Pancreas (tissue), 10 donors: ENCODE data around the gene LPAR3. TPM values are rescaled to one million over a fixed set of nuclear protein-coding genes. Genes with fewer than 3 reads are reported as not detected.

Experiments used
- ATAC-seq, 4 donors: fragments of 200-7000 bp; cut with Tn5 transposase; one replicate each; pipeline versions ENCODE4 v1.8.0 to v1.9.1; 2020; ENCODE audit warnings: mild to moderate bottlenecking in 4 of 4, moderate library complexity in 4 of 4
- DNase-seq, 6 donors: peaks; one replicate each; pipeline ENCODE4 v3.0.0-alpha.2; 2020
- FAIRE-seq: peaks from 2 replicates; lab custom pipeline; 2012; peaks lifted over from hg19 to GRCh38; lab: Jason Lieb, UNC
- H3K27ac ChIP-seq, 4 donors: fragments of 200-600 bp; sonication (generic); 1 replicate in 3 of 4; 2 replicates in 1 of 4; pipeline versions ENCODE4 v1.5.0 to v1.8.0; 2020
- H3K27me3 ChIP-seq, 4 donors: fragments of 200-600 bp; one replicate each; pipeline ENCODE4 v1.8.0; 2021
- H3K36me3 ChIP-seq, 3 donors: fragments of 200-600 bp; sonication (generic) in 1 of 3; one replicate each; pipeline versions ENCODE4 v1.5.0 to v1.8.0; 2020 to 2021
- H3K4me1 ChIP-seq, 3 donors: fragments of 200-600 bp; one replicate each; pipeline ENCODE4 v1.8.0; 2021
- H3K4me3 ChIP-seq, 4 donors: fragments of 200-600 bp; sonication (generic) in 2 of 4; one replicate each; pipeline versions ENCODE4 v1.5.0 to v1.8.0; 2020 to 2021
- H3K9me3 ChIP-seq, 4 donors: fragments of 200-600 bp; one replicate each; pipeline ENCODE4 v1.8.0; 2021
- CTCF ChIP-seq, 4 donors: fragments of 200-600 bp; sonication (generic) in 3 of 4; IDR thresholded peaks; one replicate each; pipeline versions ENCODE4 v1.5.0 to v1.8.0; 2021; ENCODE audit warnings: antibody characterized with exemption in 4 of 4
- WGBS, 2 donors: extraction: QIAGEN DNeasy Blood & Tissue Kit; methylation state at CpG; one replicate each; pipeline ENCODE4 v1.1.7; 2013; 5-methylcytosine and 5-hydroxymethylcytosine counted together
- intact Hi-C, 3 donors: fragments of 100-400 bp; cut with DNase I; formaldehyde crosslinking; loops; one replicate each; pipeline versions ENCODE4 v1.11.1 to v1.14.2; 2022
- polyA plus RNA-seq, 2 donors: library from polyadenylated mRNA; stranded (reverse); fragments of 200-250 nt; gene quantifications; one replicate each; pipeline ENCODE4 v1.2.3, GENCODE V29; 2013
- total RNA-seq, 6 donors: library from RNA; stranded (reverse); fragmentation: NEBNext Ultra II Directional in 4 of 6; extraction: Animal tissue kit (Norgen Biotek cat#: 25700) in 4 of 6; gene quantifications; one replicate each; pipeline versions ENCODE4 v1.2.1 to v1.2.4, GENCODE V29; 2021 to 2023
- donor health status: healthy with polysubstance abuse.
- donor health status: DM: no; HTN: no; CAD: no; lungs with moderate emphysema.
- donor health status: DM: no; HTN: no; CAD: no.
- donor health status: control.
- donor health status: control.
- donor health status: Bipolar disorder and iron deficiency.
- donor health status: DM: yes; HTN: yes; CAD: no.
- donor health status: DM: no; HTN: no; CAD: no.
- donor health status: DM: no; HTN: no; CAD: no.
- donor health status: DM: yes; HTN: yes; CAD: no.

LPAR3 gene
- total and polyA plus RNA-seq, 8 donors: 1.4 to 19.5 (median 11.1) TPM

GRCh38 chr1:84873366-84873765 lies 19.6 kb downstream of the LPAR3 start:
- 83 to 89% methylated on average over 2 of the region's 2 CpGs for WGBS, 2 donors
- ATAC-seq: no peak
- Histone ChIP-seq H3K9me3 (no peaks in the 10 kb centered on the region), H3K36me3 (no peaks in the 10 kb centered on the region), H3K27ac (no peak overlapping the region), H3K4me3 (no peak overlapping the region), H3K27me3 (no peaks in the 10 kb centered on the region), H3K4me1 (no peaks in the 10 kb centered on the region)
- DNase-seq: no peak
- no peak for FAIRE-seq
- TF ChIP-seq CTCF (IDR thresholded peaks at IDR 0.05): no peak
- intact Hi-C loops: no loop called here

GRCh38 chr1:84872696-84873355 lies 20.2 kb downstream of the LPAR3 start:
- intact Hi-C loops: no loop called here
- H3K27me3 ChIP-seq: no peaks in the 10 kb centered on the region
- H3K4me3 ChIP-seq: no peak overlapping the region
- DNase-seq (no peak), FAIRE-seq (no peak), ATAC-seq (no peak)
- H3K9me3 ChIP-seq: no peaks in the 10 kb centered on the region
- no peaks in the 10 kb centered on the region for H3K4me1 ChIP-seq
- WGBS, 2 donors: 76 to 78% methylated on average over 9 of the region's 9 CpGs
- no peak overlapping the region for H3K27ac ChIP-seq
- TF ChIP-seq CTCF (IDR thresholded peaks at IDR 0.05): no peak
- no peaks in the 10 kb centered on the region for H3K36me3 ChIP-seq

- TF ChIP-seq CTCF (IDR thresholded peaks at IDR 0.05): no peak
- Histone ChIP-seq H3K4me3 (no peak overlapping the region), H3K27ac (no peak overlapping the region), H3K9me3 (no peaks in the 10 kb centered on the region), H3K4me1 (no peaks in the 10 kb centered on the region), H3K27me3 (no peaks in the 10 kb centered on the region), H3K36me3 (no peaks in the 10 kb centered on the region)
- no peak for ATAC-seq
- intact Hi-C loops: no loop called here
- no peak for DNase-seq
- no peak for FAIRE-seq
These were observed 21.8 kb downstream of the LPAR3 start for GRCh38 chr1:84871181-84871580.

GRCh38 chr1:84870591-84870990 lies 22.4 kb downstream of the LPAR3 start:
- 8 to 10% methylated on average over 2 of the region's 2 CpGs for WGBS, 2 donors
- Histone ChIP-seq H3K4me1 (no peaks in the 10 kb centered on the region), H3K36me3 (no peaks in the 10 kb centered on the region), H3K4me3 (no peak overlapping the region), H3K27ac (no peak overlapping the region), H3K9me3 (no peaks in the 10 kb centered on the region), H3K27me3 (no peaks in the 10 kb centered on the region)
- FAIRE-seq (no peak), DNase-seq (no peak), ATAC-seq (peak in 2 of 4 donors; percentile 36 to 65)
- intact Hi-C loops: no loop called here
- no peak for TF ChIP-seq CTCF (IDR thresholded peaks at IDR 0.05)

GRCh38 chr1:84869720-84870119 lies 23.3 kb downstream of the LPAR3 start:
- no peak for FAIRE-seq
- H3K27ac ChIP-seq: no peak overlapping the region
- no peaks in the 10 kb centered on the region for H3K4me1 ChIP-seq
- WGBS, 2 donors: 74 to 81% methylated on average over 1 of the region's 1 CpG
- no peak for ATAC-seq
- no peak overlapping the region for H3K4me3 ChIP-seq
- DNase-seq: no peak
- no peaks in the 10 kb centered on the region for H3K36me3 ChIP-seq
- intact Hi-C loops: no loop called here
- no peak for TF ChIP-seq CTCF (IDR thresholded peaks at IDR 0.05)
- no peaks in the 10 kb centered on the region for H3K9me3 ChIP-seq
- H3K27me3 ChIP-seq: no peaks in the 10 kb centered on the region
